GM23338 (cell line): Measurements from ENCODE around the gene FIBP. TPM values are rescaled to one million over a fixed set of nuclear protein-coding genes. Genes with fewer than 3 reads are reported as not detected.

Experiments used
- ATAC-seq: fragments of 200-7000 bp; cut with Tn5 transposase; 3 replicates; pipeline ENCODE4 v1.9.1; 2020
- DNase-seq: peaks from one replicate; pipeline ENCODE4 v3.0.0-alpha.2; 2015; ENCODE audit warnings: low spot score
- H2AFZ ChIP-seq: fragments of 200-600 bp; sonication (generic); 2 replicates; pipeline ENCODE4 v1.8.0; 2016; ENCODE audit warnings: antibody characterized with exemption, mild to moderate bottlenecking, moderate library complexity
- H3F3A ChIP-seq: fragments of 200-600 bp; sonication (generic); replicated peaks from 2 replicates; pipeline ENCODE4 v1.8.0; 2017; ENCODE audit warnings: antibody characterized with exemption, mixed run types, low read depth
- H3K27ac ChIP-seq: fragments of 200-600 bp; sonication (generic); 2 replicates; pipeline ENCODE4 v1.6.1; 2016; ENCODE audit warnings: low read depth
- H3K27me3 ChIP-seq: fragments of 200-600 bp; sonication (generic); 2 replicates; pipeline ENCODE4 v1.8.0; 2016; ENCODE audit warnings: mild to moderate bottlenecking, mixed run types, moderate library complexity; ENCODE audit not compliant: insufficient read depth
- H3K36me3 ChIP-seq: fragments of 200-600 bp; sonication (generic); 2 replicates; pipeline ENCODE4 v1.8.0; 2016; ENCODE audit warnings: mild to moderate bottlenecking; ENCODE audit not compliant: insufficient read depth
- H3K4me1 ChIP-seq: fragments of 200-600 bp; sonication (generic); 2 replicates; pipeline ENCODE4 v1.8.0; 2016; ENCODE audit warnings: mild to moderate bottlenecking, moderate library complexity; ENCODE audit not compliant: insufficient read depth
- H3K4me2 ChIP-seq: fragments of 200-600 bp; sonication (generic); 2 replicates; pipeline ENCODE4 v1.7.1; 2017; ENCODE audit warnings: mixed run types
- H3K4me3 ChIP-seq: fragments of 200-600 bp; sonication (generic); 2 replicates; pipeline ENCODE4 v1.6.1; 2016; ENCODE audit warnings: mixed run types
- H3K79me2 ChIP-seq: fragments of 200-600 bp; sonication (generic); replicated peaks from 2 replicates; pipeline ENCODE4 v1.8.0; 2017; ENCODE audit warnings: mild to moderate bottlenecking; ENCODE audit not compliant: insufficient read depth
- H3K9me2 ChIP-seq: fragments of 200-600 bp; sonication (generic); 2 replicates; pipeline ENCODE4 v1.8.0; 2017; ENCODE audit not compliant: insufficient read depth
- H4K20me1 ChIP-seq: fragments of 200-600 bp; sonication (generic); replicated peaks from 2 replicates; pipeline ENCODE4 v1.8.0; 2017; ENCODE audit warnings: mild to moderate bottlenecking; ENCODE audit not compliant: insufficient read depth
- H3K27ac Mint-ChIP-seq: 2 replicates; pipeline ENCODE4 v1.8.0; 2020; ENCODE audit warnings: inconsistent platforms, mild to moderate bottlenecking, moderate library complexity, mixed read lengths
- H3K27me3 Mint-ChIP-seq: 3 replicates; pipeline ENCODE4 v1.8.0; 2022; ENCODE audit warnings: low read depth, mild to moderate bottlenecking, moderate library complexity, mixed read lengths, inconsistent platforms; ENCODE audit not compliant: insufficient read depth, poor library complexity
- H3K36me3 Mint-ChIP-seq: 3 replicates; pipeline ENCODE4 v1.8.0; 2021; ENCODE audit warnings: low read depth, mild to moderate bottlenecking, inconsistent platforms, moderate library complexity, mixed read lengths
- H3K4me1 Mint-ChIP-seq: 3 replicates; pipeline ENCODE4 v1.8.0; 2020; ENCODE audit warnings: mild to moderate bottlenecking, inconsistent platforms, mixed read lengths
- H3K4me3 Mint-ChIP-seq: 3 replicates; pipeline ENCODE4 v1.8.0; 2021; ENCODE audit warnings: moderate library complexity, mild to moderate bottlenecking, inconsistent platforms, mixed read lengths
- H3K9me3 Mint-ChIP-seq: 3 replicates; pipeline ENCODE4 v1.8.0; 2020; ENCODE audit warnings: moderate library complexity, mild to moderate bottlenecking, inconsistent platforms, mixed read lengths
- CREB1 ChIP-seq: fragments of 250-450 bp; sonication (Bioruptor Pico); IDR thresholded peaks from 2 replicates; pipeline ENCODE4 v1.5.0; 2020; ENCODE audit warnings: low read depth, mild to moderate bottlenecking, moderate library complexity
- EZH2 ChIP-seq: fragments of 200-600 bp; sonication (generic); IDR thresholded peaks from one replicate; pipeline ENCODE4 v1.8.0; 2017; ENCODE audit warnings: antibody characterized with exemption, mild to moderate bottlenecking, low read depth; ENCODE audit not compliant: unreplicated experiment
- EZH2phosphoT487 ChIP-seq: fragments of 200-600 bp; sonication (generic); IDR thresholded peaks from one replicate; pipeline ENCODE4 v1.8.1; 2018; ENCODE audit warnings: antibody characterized with exemption; ENCODE audit not compliant: unreplicated experiment
- JUNB ChIP-seq: IDR thresholded peaks from one replicate; pipeline ENCODE4 v1.6.1; 2016; ENCODE audit warnings: antibody characterized with exemption; ENCODE audit not compliant: unreplicated experiment
- NANOG ChIP-seq: IDR thresholded peaks from 2 replicates; pipeline ENCODE4 v1.6.1; 2016; ENCODE audit warnings: antibody characterized with exemption, borderline replicate concordance
- POLR2AphosphoS5 ChIP-seq: IDR thresholded peaks from 2 replicates; pipeline ENCODE4 v1.6.1; 2016; ENCODE audit warnings: antibody characterized with exemption, low read depth
- STAT1 ChIP-seq: IDR thresholded peaks from one replicate; pipeline ENCODE4 v1.6.1; 2016; ENCODE audit warnings: antibody characterized with exemption; ENCODE audit not compliant: unreplicated experiment
- ZNF114 ChIP-seq: fragments of 250-450 bp; sonication (Bioruptor Pico); IDR thresholded peaks from 2 replicates; pipeline ENCODE4 v1.5.0; 2020; ENCODE audit warnings: mild to moderate bottlenecking, moderate library complexity
- ZNF331 ChIP-seq: fragments of 250-450 bp; sonication (Bioruptor Pico); IDR thresholded peaks from 2 replicates; pipeline ENCODE4 v1.5.0; 2020; ENCODE audit warnings: low read depth, mild to moderate bottlenecking, moderate library complexity
- polyA plus RNA-seq: library from polyadenylated mRNA; unstranded; fragments of >200 nt; fragmentation: Nextera tagmentation; extraction: Ambion mirVana; gene quantifications from 2 replicates; pipeline ENCODE4 v1.2.1, GENCODE V29; 2016
- total RNA-seq: library from RNA; depleted of rRNA; stranded (reverse); fragments of >200 nt; shearing (Covaris generic); gene quantifications from 2 replicates; pipeline ENCODE4 v1.2.3, GENCODE V29; 2014
- TF ChIP-seq, protein P1 (sequence below), 2 experiments: fragments of 200-600 bp in 1 of 2; sonication (generic) in 1 of 2; conservative IDR thresholded peaks; 2 replicates each; pipeline versions ENCODE4 v1.5.1 to v1.6.1; 2016 to 2017; ENCODE audit warnings: antibody characterized with exemption in 2 of 2, low read depth in 2 of 2, mild to moderate bottlenecking in 2 of 2, moderate library complexity in 1 of 2
- TF ChIP-seq, protein P2 (sequence below): fragments of 250-450 bp; sonication (Bioruptor Pico); IDR thresholded peaks from 2 replicates; pipeline ENCODE4 v1.5.0; 2020; ENCODE audit warnings: mild to moderate bottlenecking, moderate library complexity
- TF ChIP-seq, protein P3 (sequence below): IDR thresholded peaks from one replicate; pipeline ENCODE4 v1.6.1; 2018; ENCODE audit warnings: antibody characterized with exemption; ENCODE audit not compliant: unreplicated experiment
- TF ChIP-seq, protein P4 (sequence below): IDR thresholded peaks from 2 replicates; pipeline ENCODE4 v1.6.1; 2016; ENCODE audit warnings: antibody characterized with exemption

The FIBP gene
- total and polyA plus RNA-seq, 2 experiments from 2014 or later: 79.0 to 102 TPM

DNA sequence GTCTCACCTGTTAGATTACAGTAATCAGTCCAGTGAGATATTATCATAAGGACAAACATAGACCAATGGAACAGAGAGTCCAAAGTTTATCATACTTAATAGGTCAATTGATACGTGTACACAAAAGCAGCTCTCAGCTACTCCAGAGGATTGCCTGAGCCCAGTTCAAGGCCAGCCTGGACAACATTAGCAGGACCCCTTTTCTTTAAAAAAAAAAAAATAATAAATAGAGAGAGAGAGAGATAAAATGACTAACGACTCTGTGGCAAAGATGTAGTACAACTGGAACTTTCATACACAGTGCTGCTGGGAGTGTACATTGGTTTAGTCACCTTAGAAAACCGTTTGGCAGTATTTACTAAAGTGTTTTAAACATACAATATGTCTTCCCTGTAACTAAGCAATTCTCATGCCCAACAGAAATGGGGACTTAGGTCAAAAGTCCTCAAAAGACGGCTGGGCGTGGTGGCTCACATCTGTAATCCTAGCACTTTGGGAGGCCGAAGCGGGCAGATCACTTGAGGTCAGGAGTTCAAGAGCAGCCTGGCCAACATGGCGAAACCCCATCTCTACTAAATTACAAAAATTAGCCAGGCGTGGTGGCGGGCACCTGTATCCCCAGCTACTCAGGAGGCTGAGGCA lies 43.9 kb downstream of the FIBP start:
- TF ChIP-seq, protein P1, sequence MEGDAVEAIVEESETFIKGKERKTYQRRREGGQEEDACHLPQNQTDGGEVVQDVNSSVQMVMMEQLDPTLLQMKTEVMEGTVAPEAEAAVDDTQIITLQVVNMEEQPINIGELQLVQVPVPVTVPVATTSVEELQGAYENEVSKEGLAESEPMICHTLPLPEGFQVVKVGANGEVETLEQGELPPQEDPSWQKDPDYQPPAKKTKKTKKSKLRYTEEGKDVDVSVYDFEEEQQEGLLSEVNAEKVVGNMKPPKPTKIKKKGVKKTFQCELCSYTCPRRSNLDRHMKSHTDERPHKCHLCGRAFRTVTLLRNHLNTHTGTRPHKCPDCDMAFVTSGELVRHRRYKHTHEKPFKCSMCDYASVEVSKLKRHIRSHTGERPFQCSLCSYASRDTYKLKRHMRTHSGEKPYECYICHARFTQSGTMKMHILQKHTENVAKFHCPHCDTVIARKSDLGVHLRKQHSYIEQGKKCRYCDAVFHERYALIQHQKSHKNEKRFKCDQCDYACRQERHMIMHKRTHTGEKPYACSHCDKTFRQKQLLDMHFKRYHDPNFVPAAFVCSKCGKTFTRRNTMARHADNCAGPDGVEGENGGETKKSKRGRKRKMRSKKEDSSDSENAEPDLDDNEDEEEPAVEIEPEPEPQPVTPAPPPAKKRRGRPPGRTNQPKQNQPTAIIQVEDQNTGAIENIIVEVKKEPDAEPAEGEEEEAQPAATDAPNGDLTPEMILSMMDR (conservative IDR thresholded peaks at IDR 0.05; ENCODE audit: low read depth in 2 of 2): no peak
- TF ChIP-seq, protein P2, sequence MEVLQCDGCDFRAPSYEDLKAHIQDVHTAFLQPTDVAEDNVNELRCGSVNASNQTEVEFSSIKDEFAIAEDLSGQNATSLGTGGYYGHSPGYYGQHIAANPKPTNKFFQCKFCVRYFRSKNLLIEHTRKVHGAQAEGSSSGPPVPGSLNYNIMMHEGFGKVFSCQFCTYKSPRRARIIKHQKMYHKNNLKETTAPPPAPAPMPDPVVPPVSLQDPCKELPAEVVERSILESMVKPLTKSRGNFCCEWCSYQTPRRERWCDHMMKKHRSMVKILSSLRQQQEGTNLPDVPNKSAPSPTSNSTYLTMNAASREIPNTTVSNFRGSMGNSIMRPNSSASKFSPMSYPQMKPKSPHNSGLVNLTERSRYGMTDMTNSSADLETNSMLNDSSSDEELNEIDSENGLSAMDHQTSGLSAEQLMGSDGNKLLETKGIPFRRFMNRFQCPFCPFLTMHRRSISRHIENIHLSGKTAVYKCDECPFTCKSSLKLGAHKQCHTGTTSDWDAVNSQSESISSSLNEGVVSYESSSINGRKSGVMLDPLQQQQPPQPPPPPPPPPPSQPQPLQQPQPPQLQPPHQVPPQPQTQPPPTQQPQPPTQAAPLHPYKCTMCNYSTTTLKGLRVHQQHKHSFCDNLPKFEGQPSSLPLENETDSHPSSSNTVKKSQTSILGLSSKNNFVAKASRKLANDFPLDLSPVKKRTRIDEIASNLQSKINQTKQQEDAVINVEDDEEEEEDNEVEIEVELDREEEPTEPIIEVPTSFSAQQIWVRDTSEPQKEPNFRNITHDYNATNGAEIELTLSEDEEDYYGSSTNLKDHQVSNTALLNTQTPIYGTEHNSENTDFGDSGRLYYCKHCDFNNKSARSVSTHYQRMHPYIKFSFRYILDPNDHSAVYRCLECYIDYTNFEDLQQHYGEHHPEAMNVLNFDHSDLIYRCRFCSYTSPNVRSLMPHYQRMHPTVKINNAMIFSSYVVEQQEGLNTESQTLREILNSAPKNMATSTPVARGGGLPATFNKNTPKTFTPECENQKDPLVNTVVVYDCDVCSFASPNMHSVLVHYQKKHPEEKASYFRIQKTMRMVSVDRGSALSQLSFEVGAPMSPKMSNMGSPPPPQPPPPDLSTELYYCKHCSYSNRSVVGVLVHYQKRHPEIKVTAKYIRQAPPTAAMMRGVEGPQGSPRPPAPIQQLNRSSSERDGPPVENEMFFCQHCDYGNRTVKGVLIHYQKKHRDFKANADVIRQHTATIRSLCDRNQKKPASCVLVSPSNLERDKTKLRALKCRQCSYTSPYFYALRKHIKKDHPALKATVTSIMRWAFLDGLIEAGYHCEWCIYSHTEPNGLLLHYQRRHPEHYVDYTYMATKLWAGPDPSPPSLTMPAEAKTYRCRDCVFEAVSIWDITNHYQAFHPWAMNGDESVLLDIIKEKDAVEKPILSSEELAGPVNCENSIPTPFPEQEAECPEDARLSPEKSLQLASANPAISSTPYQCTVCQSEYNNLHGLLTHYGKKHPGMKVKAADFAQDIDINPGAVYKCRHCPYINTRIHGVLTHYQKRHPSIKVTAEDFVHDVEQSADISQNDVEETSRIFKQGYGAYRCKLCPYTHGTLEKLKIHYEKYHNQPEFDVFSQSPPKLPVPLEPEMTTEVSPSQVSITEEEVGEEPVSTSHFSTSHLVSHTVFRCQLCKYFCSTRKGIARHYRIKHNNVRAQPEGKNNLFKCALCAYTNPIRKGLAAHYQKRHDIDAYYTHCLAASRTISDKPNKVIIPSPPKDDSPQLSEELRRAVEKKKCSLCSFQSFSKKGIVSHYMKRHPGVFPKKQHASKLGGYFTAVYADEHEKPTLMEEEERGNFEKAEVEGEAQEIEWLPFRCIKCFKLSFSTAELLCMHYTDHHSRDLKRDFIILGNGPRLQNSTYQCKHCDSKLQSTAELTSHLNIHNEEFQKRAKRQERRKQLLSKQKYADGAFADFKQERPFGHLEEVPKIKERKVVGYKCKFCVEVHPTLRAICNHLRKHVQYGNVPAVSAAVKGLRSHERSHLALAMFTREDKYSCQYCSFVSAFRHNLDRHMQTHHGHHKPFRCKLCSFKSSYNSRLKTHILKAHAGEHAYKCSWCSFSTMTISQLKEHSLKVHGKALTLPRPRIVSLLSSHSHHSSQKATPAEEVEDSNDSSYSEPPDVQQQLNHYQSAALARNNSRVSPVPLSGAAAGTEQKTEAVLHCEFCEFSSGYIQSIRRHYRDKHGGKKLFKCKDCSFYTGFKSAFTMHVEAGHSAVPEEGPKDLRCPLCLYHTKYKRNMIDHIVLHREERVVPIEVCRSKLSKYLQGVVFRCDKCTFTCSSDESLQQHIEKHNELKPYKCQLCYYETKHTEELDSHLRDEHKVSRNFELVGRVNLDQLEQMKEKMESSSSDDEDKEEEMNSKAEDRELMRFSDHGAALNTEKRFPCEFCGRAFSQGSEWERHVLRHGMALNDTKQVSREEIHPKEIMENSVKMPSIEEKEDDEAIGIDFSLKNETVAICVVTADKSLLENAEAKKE (CRISPR knock-in tag): no peak
- TF ChIP-seq CREB1 (CRISPR knock-in tag) (no peak), EZH2phosphoT487 (no peak), ZNF331 (CRISPR knock-in tag) (no peak), JUNB (no peak), ZNF114 (no peak), STAT1 (no peak), EZH2 (no peak), POLR2AphosphoS5 (no peak), NANOG (no peak)
- TF ChIP-seq, protein P3, sequence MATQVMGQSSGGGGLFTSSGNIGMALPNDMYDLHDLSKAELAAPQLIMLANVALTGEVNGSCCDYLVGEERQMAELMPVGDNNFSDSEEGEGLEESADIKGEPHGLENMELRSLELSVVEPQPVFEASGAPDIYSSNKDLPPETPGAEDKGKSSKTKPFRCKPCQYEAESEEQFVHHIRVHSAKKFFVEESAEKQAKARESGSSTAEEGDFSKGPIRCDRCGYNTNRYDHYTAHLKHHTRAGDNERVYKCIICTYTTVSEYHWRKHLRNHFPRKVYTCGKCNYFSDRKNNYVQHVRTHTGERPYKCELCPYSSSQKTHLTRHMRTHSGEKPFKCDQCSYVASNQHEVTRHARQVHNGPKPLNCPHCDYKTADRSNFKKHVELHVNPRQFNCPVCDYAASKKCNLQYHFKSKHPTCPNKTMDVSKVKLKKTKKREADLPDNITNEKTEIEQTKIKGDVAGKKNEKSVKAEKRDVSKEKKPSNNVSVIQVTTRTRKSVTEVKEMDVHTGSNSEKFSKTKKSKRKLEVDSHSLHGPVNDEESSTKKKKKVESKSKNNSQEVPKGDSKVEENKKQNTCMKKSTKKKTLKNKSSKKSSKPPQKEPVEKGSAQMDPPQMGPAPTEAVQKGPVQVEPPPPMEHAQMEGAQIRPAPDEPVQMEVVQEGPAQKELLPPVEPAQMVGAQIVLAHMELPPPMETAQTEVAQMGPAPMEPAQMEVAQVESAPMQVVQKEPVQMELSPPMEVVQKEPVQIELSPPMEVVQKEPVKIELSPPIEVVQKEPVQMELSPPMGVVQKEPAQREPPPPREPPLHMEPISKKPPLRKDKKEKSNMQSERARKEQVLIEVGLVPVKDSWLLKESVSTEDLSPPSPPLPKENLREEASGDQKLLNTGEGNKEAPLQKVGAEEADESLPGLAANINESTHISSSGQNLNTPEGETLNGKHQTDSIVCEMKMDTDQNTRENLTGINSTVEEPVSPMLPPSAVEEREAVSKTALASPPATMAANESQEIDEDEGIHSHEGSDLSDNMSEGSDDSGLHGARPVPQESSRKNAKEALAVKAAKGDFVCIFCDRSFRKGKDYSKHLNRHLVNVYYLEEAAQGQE: no peak
- TF ChIP-seq, protein P4, sequence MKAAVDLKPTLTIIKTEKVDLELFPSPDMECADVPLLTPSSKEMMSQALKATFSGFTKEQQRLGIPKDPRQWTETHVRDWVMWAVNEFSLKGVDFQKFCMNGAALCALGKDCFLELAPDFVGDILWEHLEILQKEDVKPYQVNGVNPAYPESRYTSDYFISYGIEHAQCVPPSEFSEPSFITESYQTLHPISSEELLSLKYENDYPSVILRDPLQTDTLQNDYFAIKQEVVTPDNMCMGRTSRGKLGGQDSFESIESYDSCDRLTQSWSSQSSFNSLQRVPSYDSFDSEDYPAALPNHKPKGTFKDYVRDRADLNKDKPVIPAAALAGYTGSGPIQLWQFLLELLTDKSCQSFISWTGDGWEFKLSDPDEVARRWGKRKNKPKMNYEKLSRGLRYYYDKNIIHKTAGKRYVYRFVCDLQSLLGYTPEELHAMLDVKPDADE: no peak
- no peaks in the 10 kb centered on the region; the same call in 1 of the 2 replicates for H3F3A ChIP-seq
- no peaks in the 10 kb centered on the region for H3K36me3 ChIP-seq
- H4K20me1 ChIP-seq: no peaks in the 10 kb centered on the region; the same call in 1 of the 2 replicates
- no peak overlapping the region for H3K4me2 ChIP-seq
- H3K79me2 ChIP-seq: no peaks in the 10 kb centered on the region
- H2AFZ ChIP-seq: no peak overlapping the region
- Mint-ChIP-seq H3K36me3 (no peaks in the 10 kb centered on the region), H3K27me3 (peaks cover 7% of the 10 kb centered on the region), H3K27ac (no peak overlapping the region), H3K4me3 (no peak overlapping the region), H3K4me1 (no peaks in the 10 kb centered on the region), H3K9me3 (no peaks in the 10 kb centered on the region)
- H3K4me3 ChIP-seq: no peak overlapping the region
- H3K27ac ChIP-seq: no peak overlapping the region
- no peaks in the 10 kb centered on the region; the same call in 1 of the 2 replicates for H3K4me1 ChIP-seq
- H3K9me2 ChIP-seq: no peaks in the 10 kb centered on the region
- ATAC-seq: no peak
- no peaks in the 10 kb centered on the region for H3K27me3 ChIP-seq
- DNase-seq: no peak
